HUDEP-2 (cell line): ENCODE results near the gene CALML3.

ENCODE experiments used
- DNase-seq, 76 experiments: peaks; one replicate each; lab custom pipeline; 2025; ENCODE audit not compliant: unreplicated experiment in 76 of 76; lab: John Stamatoyannopoulos, UW

Gene CALML3

GRCh38 chr10:5490698-5491464 lies 33.9 kb upstream of the CALML3 start:
- no peak for DNase-seq

GRCh38 chr10:5491477-5491876 lies 33.3 kb upstream of the CALML3 start:
- DNase-seq = no peak

- DNase-seq = no peak
Observed at GRCh38 chr10:5492322-5492855, 32.4 kb upstream of the CALML3 start.

- no peak for DNase-seq
Observed at GRCh38 chr10:5492929-5493576, 31.7 kb upstream of the CALML3 start.

GRCh38 chr10:5493691-5494090 lies 31.1 kb upstream of the CALML3 start:
- DNase-seq = no peak

GRCh38 chr10:5494611-5495010 lies 30.1 kb upstream of the CALML3 start:
- DNase-seq = no peak

GRCh38 chr10:5496261-5497250 lies 28.2 kb upstream of the CALML3 start:
- DNase-seq = no peak

- no peak for DNase-seq
Observed at GRCh38 chr10:5497289-5497688, 27.5 kb upstream of the CALML3 start.

- no peak for DNase-seq
Observed at GRCh38 chr10:5497948-5498730, 26.6 kb upstream of the CALML3 start.

GRCh38 chr10:5498791-5499492 lies 25.8 kb upstream of the CALML3 start:
- no peak for DNase-seq

- no peak for DNase-seq
Observed at GRCh38 chr10:5499493-5500140, 25.1 kb upstream of the CALML3 start, which contains the start of gene CALML5. CALML5 (minus strand) TSS chr10:5499570; CDS start chr10:5499438, 132 bp downstream.

GRCh38 chr10:5500162-5500670 lies 24.5 kb upstream of the CALML3 start:
- no peak for DNase-seq

GRCh38 chr10:5500910-5501309 lies 23.9 kb upstream of the CALML3 start:
- no peak for DNase-seq

GRCh38 chr10:5502061-5502521 lies 22.7 kb upstream of the CALML3 start:
- no peak for DNase-seq

- DNase-seq = no peak
Observed at GRCh38 chr10:5502571-5503476, 21.9 kb upstream of the CALML3 start.

GRCh38 chr10:5503477-5503835 lies 21.3 kb upstream of the CALML3 start:
- no peak for DNase-seq

- DNase-seq = no peak
Observed at GRCh38 chr10:5504146-5505072, 20.4 kb upstream of the CALML3 start.
